GM18861 (cell line): ENCODE measurements around the gene FAM168A.

Source experiments
- ATAC-seq: cut with Tn5 transposase; IDR thresholded peaks from one replicate; pipeline ENCODE4 v1.9.1; 2021; ENCODE audit not compliant: unreplicated experiment

Gene FAM168A

GRCh38 chr11:73379189-73379880, 218.6 kb downstream of the FAM168A start:
- no peak for ATAC-seq

- no peak for ATAC-seq
Measured at GRCh38 chr11:73376803-73377629, 220.9 kb downstream of the FAM168A start.

- ATAC-seq = peak; percentile 69
Measured at GRCh38 chr11:73376160-73376802, 221.6 kb downstream of the FAM168A start, which contains the start of gene RELT. Gene RELT (plus strand): TSS chr11:73376399. CDS start chr11:73389137, 12,738 bp downstream.

GRCh38 chr11:73375830-73376159, 222.1 kb downstream of the FAM168A start:
- no peak for ATAC-seq

- ATAC-seq = no peak
Measured at GRCh38 chr11:73374151-73374550, 223.8 kb downstream of the FAM168A start.

GRCh38 chr11:73372375-73372993, 225.4 kb downstream of the FAM168A start:
- no peak for ATAC-seq

DNA sequence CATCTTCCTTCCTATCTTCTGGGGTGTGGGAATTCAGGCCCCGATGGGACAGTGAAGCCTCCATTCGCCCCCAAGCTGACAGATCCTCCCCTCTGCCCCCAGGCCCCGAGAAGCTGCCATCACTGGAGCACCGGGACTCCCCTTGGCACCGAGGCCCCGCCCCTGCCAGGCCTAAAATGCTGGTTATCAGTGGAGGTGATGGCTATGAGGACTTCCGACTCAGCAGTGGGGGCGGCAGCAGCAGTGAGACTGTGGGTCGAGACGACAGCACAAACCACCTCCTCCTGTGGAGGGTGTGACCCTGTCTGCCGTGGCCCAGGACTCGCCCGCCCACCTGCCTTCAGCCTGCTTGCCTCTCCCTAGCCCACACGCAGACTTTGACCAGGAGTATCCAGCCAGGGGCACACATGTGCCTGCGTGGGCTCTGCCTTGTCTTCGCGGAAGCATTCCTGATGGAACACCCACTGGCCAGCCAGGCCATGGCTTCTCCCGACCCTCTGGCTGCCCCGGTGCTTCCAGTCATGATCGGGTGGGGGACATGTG, 230.4 kb downstream of the FAM168A start:
- no peak for ATAC-seq

DNA sequence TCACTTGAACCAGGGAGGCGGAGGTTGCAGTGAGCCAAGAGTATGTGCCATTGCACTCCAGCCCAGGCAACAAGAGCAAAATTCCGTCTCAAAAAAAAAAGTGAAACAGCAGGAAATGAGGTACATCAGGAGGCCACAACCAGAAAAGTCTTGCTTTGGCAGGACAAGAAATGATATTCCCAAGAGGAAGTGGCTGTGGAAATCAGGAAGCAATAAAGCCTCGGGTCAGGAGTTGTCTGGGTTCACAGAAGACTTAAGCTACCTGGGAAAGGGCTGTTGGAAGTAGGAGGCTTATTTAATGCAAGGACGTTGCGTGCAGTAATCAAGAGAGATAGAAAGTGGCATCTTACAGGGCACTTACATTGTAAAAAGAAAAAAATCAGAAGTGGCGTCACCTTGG, 231.0 kb downstream of the FAM168A start:
- ATAC-seq = no peak

GRCh38 chr11:73366265-73366610, 231.7 kb downstream of the FAM168A start:
- no peak for ATAC-seq

GRCh38 chr11:73365352-73366264, 232.3 kb downstream of the FAM168A start:
- no peak for ATAC-seq

DNA sequence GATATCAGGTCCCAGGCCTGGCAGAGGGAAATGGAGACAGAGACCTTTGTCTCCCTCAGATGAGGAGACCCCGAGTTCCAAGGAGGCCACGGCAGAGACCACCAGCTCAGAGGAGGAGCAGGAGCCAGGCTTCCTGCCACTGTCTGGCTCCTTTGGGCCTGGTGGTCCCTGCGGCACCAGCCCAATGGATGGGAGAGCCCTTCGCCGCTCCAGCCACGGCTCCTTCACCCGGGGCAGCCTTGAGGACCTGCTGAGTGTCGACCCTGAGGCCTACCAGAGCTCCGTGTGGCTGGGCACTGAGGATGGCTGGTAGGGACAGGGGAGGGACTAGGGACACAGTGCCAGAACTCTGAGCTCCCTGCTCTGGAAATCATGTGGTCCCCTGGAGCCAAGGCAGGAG, 234.8 kb downstream of the FAM168A start:
- ATAC-seq = no peak

GRCh38 chr11:73361953-73362776, 235.7 kb downstream of the FAM168A start:
- ATAC-seq = no peak

DNA sequence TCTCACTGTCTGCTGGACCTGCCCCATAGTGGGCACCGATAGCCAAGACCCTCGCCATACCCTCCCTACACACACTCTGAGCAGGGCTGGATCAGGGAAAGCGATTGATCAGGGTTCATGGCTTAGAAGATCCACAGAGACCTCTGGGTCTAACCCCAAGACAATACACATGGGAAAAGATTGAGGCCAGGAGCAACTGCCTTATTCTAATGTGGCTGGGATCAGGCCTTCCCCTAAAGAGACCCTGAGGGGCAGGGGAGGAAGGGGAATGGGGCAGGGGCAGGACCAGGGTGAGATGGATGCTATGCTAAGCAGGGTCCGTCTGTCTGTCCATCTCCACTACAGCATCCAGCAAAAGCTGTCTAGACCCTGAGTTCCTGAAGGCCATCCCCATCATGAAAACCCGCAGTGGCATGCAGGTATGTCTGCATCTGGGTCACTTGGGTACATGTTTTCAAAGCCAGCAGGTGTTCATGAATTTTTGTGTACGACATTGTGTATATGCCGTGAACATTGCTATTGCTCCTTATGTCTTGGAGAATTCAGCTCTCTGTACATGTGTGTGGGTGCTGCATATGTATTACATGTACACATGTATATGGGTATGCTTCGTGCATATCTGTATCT, 237.1 kb downstream of the FAM168A start:
- ATAC-seq = no peak

- ATAC-seq = no peak
Measured at GRCh38 chr11:73359930-73360742, 237.8 kb downstream of the FAM168A start.

DNA sequence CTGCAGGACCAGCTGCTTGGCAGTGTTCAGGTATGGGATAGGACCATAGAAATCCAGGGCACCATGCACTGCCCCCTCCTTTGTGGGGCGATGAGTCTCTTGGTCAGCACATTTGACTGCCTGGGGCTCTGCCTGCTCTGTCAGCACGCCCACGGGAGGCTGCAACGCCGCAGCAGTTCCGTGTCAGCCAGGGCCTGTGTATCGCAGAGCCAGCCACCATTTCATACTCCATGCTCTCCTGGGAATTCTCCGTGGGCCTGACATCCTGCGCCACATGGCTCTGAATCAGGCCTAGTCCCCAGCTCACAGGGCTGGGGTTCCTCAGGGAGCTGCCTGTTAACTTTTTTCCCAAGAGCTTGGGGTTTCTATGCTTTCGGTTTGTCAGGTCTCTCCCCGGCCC, 238.6 kb downstream of the FAM168A start:
- no peak for ATAC-seq

DNA sequence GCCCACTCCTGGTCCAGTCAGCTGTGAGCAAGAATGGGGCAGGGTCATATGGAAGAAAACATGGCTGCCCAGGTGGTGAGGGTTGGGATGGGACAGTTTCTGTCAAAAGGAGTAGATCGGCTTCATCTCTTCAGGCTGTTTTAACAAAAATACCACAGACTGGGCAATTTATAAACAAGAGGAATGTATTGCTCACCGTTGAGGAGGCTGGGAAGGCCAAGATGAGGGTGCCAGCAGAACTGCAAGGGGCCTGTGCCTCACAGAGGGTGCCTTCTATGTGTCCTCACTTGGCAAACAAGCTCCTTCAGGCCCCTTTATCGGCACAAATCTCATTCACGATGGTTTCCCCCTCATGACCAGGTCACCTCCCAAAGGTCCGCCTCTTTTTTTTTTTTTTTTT, 239.8 kb downstream of the FAM168A start:
- no peak for ATAC-seq

DNA sequence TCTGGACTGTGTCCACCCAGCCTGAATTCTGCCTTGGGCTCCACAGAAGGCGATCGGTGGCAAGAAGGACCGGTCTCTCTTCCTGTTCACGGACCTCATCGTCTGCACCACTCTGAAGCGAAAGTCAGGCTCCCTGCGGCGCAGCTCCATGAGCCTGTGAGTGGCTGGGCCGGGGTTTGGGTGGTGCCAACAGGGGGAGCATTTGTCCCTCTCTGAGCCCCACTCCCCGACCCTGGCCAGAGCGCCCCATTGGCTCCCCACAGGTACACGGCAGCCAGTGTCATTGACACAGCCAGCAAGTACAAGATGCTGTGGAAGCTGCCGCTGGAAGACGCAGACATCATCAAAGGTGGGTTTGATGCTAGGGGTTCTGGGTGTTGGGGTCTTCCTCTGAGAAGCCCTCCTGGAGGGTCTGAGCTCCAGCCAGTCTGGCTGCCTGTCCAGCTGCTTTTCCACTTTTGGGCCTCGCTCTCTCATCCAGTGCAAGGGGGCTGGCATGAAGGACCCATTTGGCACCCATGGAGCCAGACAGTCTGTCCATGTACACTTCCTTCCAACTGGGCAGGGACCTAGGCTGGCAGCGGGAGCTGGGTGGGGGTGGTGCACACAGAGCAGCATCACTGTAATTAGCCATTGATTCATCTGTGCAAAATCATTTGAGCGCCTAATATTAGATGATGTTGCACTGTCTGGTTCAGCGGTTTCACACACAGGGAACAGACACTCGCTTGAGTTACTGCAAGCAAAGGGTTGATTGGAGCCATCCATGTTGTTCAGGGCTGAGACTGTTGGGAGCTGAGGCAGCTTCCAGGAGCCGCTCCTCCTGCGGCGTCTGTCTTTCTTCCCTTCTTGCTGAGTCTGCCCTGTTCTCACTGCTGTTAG, 240.7 kb downstream of the FAM168A start:
- ATAC-seq = no peak
